Nephron (organoid): Measurements from ENCODE around the gene COL17A1.

Experiments
- H3K27ac Mint-ChIP-seq, 3 experiments: 2 replicates each; pipeline ENCODE4 v1.8.0; 2020; ENCODE audit warnings: mixed read lengths in 3 of 3, mild to moderate bottlenecking in 2 of 3, moderate library complexity in 1 of 3
- H3K27me3 Mint-ChIP-seq: 2 replicates; pipeline ENCODE4 v1.8.0; 2021; ENCODE audit warnings: low read depth, mild to moderate bottlenecking, moderate library complexity, mixed read lengths
- H3K36me3 Mint-ChIP-seq: 2 replicates; pipeline ENCODE4 v1.8.0; 2020; ENCODE audit warnings: low read depth, mixed read lengths
- H3K4me1 Mint-ChIP-seq: 2 replicates; pipeline ENCODE4 v1.8.0; 2020; ENCODE audit warnings: mixed read lengths
- H3K4me3 Mint-ChIP-seq, 3 experiments: 2 replicates each; pipeline ENCODE4 v1.8.0; 2020; ENCODE audit warnings: mild to moderate bottlenecking in 3 of 3, mixed read lengths in 3 of 3, moderate library complexity in 2 of 3
- H3K9me3 Mint-ChIP-seq: 2 replicates; pipeline ENCODE4 v1.8.0; 2020; ENCODE audit warnings: mixed read lengths
- CTCF ChIP-seq, 3 experiments: fragments of 200-600 bp; sonication (generic); IDR thresholded peaks; one replicate each; pipeline ENCODE4 v1.5.0; 2021; ENCODE audit warnings: antibody characterized with exemption in 3 of 3; ENCODE audit not compliant: unreplicated experiment in 3 of 3

Gene COL17A1

DNA sequence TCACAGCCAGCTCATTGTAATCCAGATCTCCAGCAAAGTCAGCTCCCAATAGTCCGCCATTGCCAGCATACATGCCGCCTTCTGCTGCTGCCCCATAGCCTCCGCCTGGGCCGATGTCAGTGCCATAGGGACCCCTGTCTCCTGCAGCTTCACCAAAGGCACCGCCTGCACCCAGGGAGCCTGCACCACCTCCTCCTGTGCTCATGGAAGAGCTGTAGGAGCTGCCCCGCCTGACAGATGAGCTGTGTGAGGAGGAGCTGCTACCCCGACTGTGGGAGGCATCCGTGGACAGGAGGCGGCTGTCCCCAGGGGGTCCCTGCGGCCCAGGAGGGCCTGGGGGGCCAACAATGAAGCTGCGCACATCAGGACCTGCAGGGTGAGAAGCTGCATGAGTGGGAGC is 51.7 kb downstream of the COL17A1 start:
- Mint-ChIP-seq H3K4me3 (no peak overlapping the region), H3K27ac (no peak overlapping the region)

GRCh38 chr10:104033401-104033930 is 52.2 kb downstream of the COL17A1 start:
- H3K9me3 Mint-ChIP-seq, result no peaks in the 10 kb centered on the region
- no peaks in the 10 kb centered on the region for H3K27me3 Mint-ChIP-seq
- no peaks in the 10 kb centered on the region for H3K4me1 Mint-ChIP-seq
- peaks cover 15% of the 10 kb centered on the region for H3K36me3 Mint-ChIP-seq
- TF ChIP-seq CTCF (IDR thresholded peaks at IDR 0.05; ENCODE audit: unreplicated experiment in 3 of 3), result no peak
- H3K27ac Mint-ChIP-seq, result no peak overlapping the region
- no peak overlapping the region for H3K4me3 Mint-ChIP-seq

More for the DNA sequence above, 51.7 kb downstream of the COL17A1 start:
- Mint-ChIP-seq H3K27me3 (no peaks in the 10 kb centered on the region), H3K9me3 (no peaks in the 10 kb centered on the region), H3K36me3 (peaks cover 15% of the 10 kb centered on the region), H3K4me1 (no peaks in the 10 kb centered on the region)
- no peak for TF ChIP-seq CTCF (IDR thresholded peaks at IDR 0.05; ENCODE audit: unreplicated experiment in 3 of 3)

DNA sequence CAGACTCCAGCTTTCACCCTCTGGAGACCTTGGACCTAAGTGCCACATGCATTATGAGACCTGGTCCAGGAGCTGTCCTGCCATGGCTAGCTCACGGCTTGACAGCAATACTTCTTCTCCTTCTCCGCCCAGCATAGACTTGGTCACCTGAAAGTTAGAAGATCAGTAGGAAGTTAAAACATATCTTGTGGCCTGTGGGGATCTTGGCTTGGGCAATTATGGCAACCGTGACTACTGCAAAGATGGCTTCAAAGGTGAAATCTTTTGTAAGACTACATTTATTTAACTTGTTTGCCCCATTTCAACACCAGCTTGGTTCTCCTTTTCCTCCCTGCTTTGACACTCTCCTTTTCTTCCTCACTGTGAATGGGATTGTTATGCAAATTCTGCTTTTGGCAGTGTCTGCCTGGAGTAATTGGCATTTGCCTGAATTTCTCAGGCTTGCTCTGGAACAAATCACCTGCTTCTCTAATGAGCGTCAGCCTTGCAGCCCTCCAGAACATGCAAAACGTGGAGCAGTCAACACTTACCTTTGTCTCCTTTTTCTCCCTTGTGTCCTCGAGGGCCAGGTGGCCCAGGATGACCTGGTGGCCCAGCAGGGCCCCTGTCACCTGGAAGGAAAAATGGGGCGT is 53.4 kb downstream of the COL17A1 start:
- Mint-ChIP-seq H3K27ac (no peak overlapping the region), H3K27me3 (no peaks in the 10 kb centered on the region), H3K36me3 (peaks cover 23% of the 10 kb centered on the region), H3K4me1 (no peaks in the 10 kb centered on the region), H3K4me3 (no peak overlapping the region), H3K9me3 (no peaks in the 10 kb centered on the region)
- no peak for TF ChIP-seq CTCF (IDR thresholded peaks at IDR 0.05; ENCODE audit: unreplicated experiment in 3 of 3)

DNA sequence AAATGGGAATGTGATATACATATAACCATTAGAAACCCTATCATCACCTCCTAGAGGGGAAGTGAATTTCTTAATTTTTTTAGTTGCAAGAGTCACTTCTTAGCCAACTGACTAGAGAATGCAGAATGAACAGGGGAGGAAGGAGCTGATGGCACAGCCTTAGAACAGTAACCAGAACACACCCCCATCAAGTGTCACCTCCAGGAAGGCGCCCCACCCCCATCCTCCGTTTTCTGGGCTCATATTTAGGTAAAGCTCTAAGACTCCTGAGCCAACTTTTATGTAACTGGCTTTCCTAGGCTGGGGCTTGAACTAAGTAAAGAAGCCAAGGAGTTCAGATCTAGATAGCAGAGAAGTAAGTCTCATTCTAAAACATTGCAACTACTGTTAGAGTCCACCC is 54.0 kb downstream of the COL17A1 start:
- no peaks in the 10 kb centered on the region for H3K4me1 Mint-ChIP-seq
- H3K4me3 Mint-ChIP-seq, result no peak overlapping the region
- no peaks in the 10 kb centered on the region for H3K27me3 Mint-ChIP-seq
- no peaks in the 10 kb centered on the region for H3K9me3 Mint-ChIP-seq
- TF ChIP-seq CTCF (IDR thresholded peaks at IDR 0.05; ENCODE audit: unreplicated experiment in 3 of 3), result no peak
- H3K36me3 Mint-ChIP-seq, result peaks cover 23% of the 10 kb centered on the region
- H3K27ac Mint-ChIP-seq, result no peak overlapping the region

GRCh38 chr10:104029521-104029860 is 56.2 kb downstream of the COL17A1 start:
- Mint-ChIP-seq H3K27ac (no peak overlapping the region), H3K36me3 (peaks cover 32% of the 10 kb centered on the region)
- no peak for TF ChIP-seq CTCF (IDR thresholded peaks at IDR 0.05; ENCODE audit: unreplicated experiment in 3 of 3)

GRCh38 chr10:104028823-104029520 is 56.7 kb downstream of the COL17A1 start:
- Mint-ChIP-seq H3K4me3 (no peak overlapping the region), H3K27ac (no peak overlapping the region), H3K4me1 (no peaks in the 10 kb centered on the region), H3K9me3 (no peaks in the 10 kb centered on the region), H3K36me3 (peaks cover 37% of the 10 kb centered on the region), H3K27me3 (no peaks in the 10 kb centered on the region)
- no peak for TF ChIP-seq CTCF (IDR thresholded peaks at IDR 0.05; ENCODE audit: unreplicated experiment in 3 of 3)

More at GRCh38 chr10:104029521-104029860, 56.2 kb downstream of the COL17A1 start:
- no peaks in the 10 kb centered on the region for H3K4me1 Mint-ChIP-seq
- H3K4me3 Mint-ChIP-seq, result no peak overlapping the region
- H3K27me3 Mint-ChIP-seq, result no peaks in the 10 kb centered on the region
- no peaks in the 10 kb centered on the region for H3K9me3 Mint-ChIP-seq
